Mesothelial cell of epicardium (in vitro differentiated cells): Measurements from ENCODE around the gene FAM24B. TPM values are rescaled to one million over a fixed set of nuclear protein-coding genes. Genes with fewer than 3 reads are reported as not detected.
"Not testable (repeated sequence)": the region's sequence is repeated elsewhere in the genome, so short reads cannot be mapped to it uniquely, and the experiment has no call there.

Experiments used
- DNase-seq, 2 experiments: peaks; one replicate each; pipeline ENCODE4 v3.0.0; 2021; ENCODE audit warnings: low spot score in 2 of 2; ENCODE audit not compliant: unreplicated experiment in 2 of 2
- H3K27ac Mint-ChIP-seq: 2 replicates; pipeline ENCODE4 v1.8.0; 2021; ENCODE audit warnings: mixed read lengths
- H3K27me3 Mint-ChIP-seq: 2 replicates; pipeline ENCODE4 v1.8.0; 2021; ENCODE audit warnings: low read depth, mixed read lengths
- H3K36me3 Mint-ChIP-seq: 2 replicates; pipeline ENCODE4 v1.8.0; 2021; ENCODE audit warnings: mixed read lengths
- H3K4me1 Mint-ChIP-seq: 2 replicates; pipeline ENCODE4 v1.8.0; 2021; ENCODE audit warnings: mixed read lengths
- H3K4me3 Mint-ChIP-seq: 2 replicates; pipeline ENCODE4 v1.8.0; 2021; ENCODE audit warnings: mild to moderate bottlenecking, moderate library complexity, mixed read lengths
- H3K9me3 Mint-ChIP-seq: 2 replicates; pipeline ENCODE4 v1.8.0; 2021; ENCODE audit warnings: mixed read lengths
- total RNA-seq: library from RNA; stranded (reverse); gene quantifications from 3 replicates; pipeline ENCODE4 v1.2.1, GENCODE V29; 2021
- TF ChIP-seq, protein P1 (sequence below): fragments of 200-600 bp; sonication (generic); IDR thresholded peaks from one replicate; pipeline ENCODE4 v1.5.0; 2021; ENCODE audit warnings: antibody characterized with exemption; ENCODE audit not compliant: unreplicated experiment

The FAM24B gene
- total RNA-seq, 1 donor from 2014 or later, result not detected

DNA sequence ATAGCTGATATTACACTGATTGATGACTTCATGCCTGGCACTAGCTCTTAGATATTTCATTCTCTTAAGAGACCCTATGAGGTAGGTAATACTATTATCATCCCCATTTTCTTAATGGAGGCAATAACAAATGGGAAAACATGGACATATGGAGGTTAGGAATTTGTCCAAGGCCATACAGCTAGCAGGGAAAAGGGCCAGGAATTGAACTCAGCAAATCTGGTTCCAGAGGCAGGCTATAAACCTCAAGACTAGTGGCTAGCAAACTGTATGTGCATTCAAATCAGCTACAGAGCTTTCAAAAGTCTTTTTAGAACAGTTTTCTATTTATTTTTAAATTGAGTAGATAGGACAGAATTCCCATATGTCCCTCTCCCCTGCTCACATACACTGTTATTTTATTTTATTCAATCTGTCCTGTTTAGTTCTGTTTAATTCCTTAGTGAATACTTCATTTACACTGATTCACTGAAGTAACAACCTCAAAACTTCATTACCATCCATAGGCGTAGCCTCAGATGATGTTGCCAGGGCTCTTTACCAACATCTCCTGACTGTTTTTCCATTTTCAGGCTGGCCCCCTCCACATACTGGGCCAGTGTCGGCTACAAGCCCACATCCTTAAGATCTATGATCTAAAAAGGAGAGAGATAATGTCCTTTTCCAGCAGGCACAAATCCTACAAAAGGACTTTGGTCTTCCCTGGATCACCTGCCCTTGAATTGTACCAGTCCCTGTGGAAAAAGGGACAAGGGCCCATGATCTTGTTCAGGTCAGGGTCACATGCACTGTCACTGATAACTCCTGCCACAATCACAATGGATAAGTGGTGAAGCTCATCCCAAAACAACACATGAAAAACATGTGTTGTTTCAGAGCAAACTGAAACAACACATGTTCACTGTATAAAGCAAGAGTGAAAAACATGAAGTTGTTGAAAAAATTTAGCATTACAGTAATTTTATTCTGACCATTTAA, 15.9 kb downstream of the FAM24B start:
- Mint-ChIP-seq H3K4me1 (no peaks in the 10 kb centered on the region), H3K27ac (no peak overlapping the region), H3K9me3 (peaks cover 14% of the 10 kb centered on the region), H3K36me3 (no peaks in the 10 kb centered on the region), H3K27me3 (peaks cover 9% of the 10 kb centered on the region), H3K4me3 (no peak overlapping the region)
- DNase-seq, result no peak
- TF ChIP-seq, protein P1, sequence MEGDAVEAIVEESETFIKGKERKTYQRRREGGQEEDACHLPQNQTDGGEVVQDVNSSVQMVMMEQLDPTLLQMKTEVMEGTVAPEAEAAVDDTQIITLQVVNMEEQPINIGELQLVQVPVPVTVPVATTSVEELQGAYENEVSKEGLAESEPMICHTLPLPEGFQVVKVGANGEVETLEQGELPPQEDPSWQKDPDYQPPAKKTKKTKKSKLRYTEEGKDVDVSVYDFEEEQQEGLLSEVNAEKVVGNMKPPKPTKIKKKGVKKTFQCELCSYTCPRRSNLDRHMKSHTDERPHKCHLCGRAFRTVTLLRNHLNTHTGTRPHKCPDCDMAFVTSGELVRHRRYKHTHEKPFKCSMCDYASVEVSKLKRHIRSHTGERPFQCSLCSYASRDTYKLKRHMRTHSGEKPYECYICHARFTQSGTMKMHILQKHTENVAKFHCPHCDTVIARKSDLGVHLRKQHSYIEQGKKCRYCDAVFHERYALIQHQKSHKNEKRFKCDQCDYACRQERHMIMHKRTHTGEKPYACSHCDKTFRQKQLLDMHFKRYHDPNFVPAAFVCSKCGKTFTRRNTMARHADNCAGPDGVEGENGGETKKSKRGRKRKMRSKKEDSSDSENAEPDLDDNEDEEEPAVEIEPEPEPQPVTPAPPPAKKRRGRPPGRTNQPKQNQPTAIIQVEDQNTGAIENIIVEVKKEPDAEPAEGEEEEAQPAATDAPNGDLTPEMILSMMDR, result no peak

DNA sequence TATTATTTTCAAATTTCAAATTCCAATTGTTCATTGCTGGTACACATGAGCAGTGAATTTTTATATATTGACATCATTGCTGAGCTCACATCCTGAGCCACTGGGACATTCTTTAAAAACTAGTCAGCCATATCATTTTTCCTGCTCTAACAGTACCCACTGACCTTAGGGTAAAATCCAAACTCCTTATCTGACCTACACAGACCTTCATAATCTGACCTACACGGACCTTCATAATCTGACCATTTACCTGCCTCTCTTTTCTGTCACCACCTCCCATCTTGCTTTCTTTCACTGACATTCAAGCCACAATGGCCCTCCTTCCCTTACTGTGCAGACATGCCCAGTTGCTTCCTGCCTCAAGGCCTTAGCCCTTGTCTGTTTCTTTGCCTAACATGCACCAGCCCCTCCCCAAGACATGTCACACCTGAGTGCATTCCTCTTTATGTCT, 17.6 kb downstream of the FAM24B start:
- H3K4me3 Mint-ChIP-seq, result no peak overlapping the region
- peaks cover 9% of the 10 kb centered on the region for H3K27me3 Mint-ChIP-seq
- H3K4me1 Mint-ChIP-seq, result no peaks in the 10 kb centered on the region
- no peak for DNase-seq
- no peaks in the 10 kb centered on the region for H3K36me3 Mint-ChIP-seq
- peaks cover 6% of the 10 kb centered on the region for H3K9me3 Mint-ChIP-seq
- H3K27ac Mint-ChIP-seq, result no peak overlapping the region
- TF ChIP-seq, protein P1, result no peak

DNA sequence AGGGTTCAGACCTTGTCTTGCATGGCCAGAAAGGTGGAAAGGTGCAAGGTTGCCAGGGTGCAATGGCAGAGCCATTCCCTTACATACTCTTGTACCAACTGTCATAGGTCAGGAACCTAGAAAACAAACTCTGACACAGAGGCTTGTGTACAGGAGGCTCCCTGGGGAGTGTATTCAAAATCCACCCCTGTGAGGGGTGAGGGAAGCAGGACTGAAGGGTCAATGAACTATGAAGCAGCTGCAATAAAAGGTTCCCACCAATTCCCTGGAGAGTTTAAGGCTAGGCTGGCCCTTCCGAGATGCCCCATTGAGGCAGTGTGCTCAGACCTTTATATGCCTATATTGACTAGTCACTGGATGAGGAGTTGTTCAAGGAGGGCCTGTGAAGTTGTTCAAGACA, 19.9 kb downstream of the FAM24B start:
- Mint-ChIP-seq H3K9me3 (no peaks in the 10 kb centered on the region), H3K36me3 (no peaks in the 10 kb centered on the region), H3K4me3 (no peak overlapping the region), H3K4me1 (no peaks in the 10 kb centered on the region), H3K27me3 (peaks cover 26% of the 10 kb centered on the region), H3K27ac (no peak overlapping the region)
- DNase-seq, result no peak
- TF ChIP-seq, protein P1, result no peak

DNA sequence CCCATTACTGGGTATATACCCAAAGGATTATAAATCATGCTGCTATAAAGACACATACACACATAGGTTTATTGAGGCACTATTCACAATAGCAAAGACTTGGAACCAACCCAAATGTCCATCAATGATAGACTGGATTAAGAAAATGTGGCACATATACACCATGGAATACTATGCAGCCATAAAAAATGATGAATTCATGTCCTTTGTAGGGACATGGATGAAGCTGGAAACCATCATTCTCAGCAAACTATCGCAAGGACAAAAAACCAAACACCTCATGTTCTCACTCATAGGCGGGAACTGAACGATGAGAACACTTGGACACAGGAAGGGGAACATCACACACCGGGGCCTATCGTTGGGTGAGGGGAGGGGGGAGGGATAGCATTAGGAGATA, 21.3 kb downstream of the FAM24B start:
- peaks cover 33% of the 10 kb centered on the region for H3K27me3 Mint-ChIP-seq
- H3K36me3 Mint-ChIP-seq, H3K4me3 Mint-ChIP-seq, H3K27ac Mint-ChIP-seq, H3K4me1 Mint-ChIP-seq, H3K9me3 Mint-ChIP-seq, DNase-seq: not testable (repeated sequence)

DNA sequence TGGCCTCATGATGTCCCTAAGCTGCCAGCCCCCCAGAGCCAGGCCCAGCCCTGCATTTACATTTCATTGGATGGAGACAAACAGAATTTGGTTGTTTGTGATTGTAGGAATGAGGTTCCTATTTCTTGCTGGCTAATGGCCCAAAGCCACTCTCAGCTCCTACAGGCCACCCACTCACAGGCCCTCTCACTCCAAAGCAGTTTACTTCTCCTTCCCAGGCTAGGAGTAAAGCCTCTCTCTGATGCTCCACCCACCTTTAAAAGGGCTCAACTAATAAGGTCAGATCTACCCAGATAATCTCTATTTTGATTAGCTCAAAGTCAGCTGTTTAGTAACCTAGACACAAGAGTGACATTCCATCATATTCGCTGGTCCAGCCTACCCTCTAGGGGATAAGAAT, 22.5 kb downstream of the FAM24B start:
- Mint-ChIP-seq H3K9me3 (no peaks in the 10 kb centered on the region), H3K4me3 (no peak overlapping the region), H3K27me3 (peaks cover 35% of the 10 kb centered on the region), H3K4me1 (no peaks in the 10 kb centered on the region), H3K27ac (no peak overlapping the region), H3K36me3 (no peaks in the 10 kb centered on the region)
- TF ChIP-seq, protein P1, result no peak
- no peak for DNase-seq

DNA sequence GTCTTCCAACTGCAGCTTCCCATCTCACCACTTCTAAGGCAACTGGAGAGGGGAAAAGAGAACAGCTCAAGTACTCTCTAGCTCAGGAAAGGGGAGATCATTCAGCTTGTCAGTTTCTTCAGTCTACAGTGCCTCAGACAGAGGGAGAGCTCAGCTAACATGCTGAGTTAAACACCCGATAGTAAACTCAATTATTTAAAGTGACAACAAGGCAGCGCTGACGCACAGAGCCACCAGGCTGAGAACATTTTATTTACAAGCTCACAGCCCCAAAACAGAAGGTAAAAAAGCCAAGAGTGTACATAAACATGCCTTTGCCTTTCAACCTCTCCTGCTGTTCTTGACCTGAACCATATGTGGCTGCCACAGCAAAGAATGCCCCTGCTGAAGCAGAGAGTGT, 23.6 kb downstream of the FAM24B start:
- Mint-ChIP-seq H3K4me1 (no peaks in the 10 kb centered on the region), H3K27ac (no peak overlapping the region), H3K4me3 (no peak overlapping the region), H3K36me3 (no peaks in the 10 kb centered on the region), H3K9me3 (no peaks in the 10 kb centered on the region), H3K27me3 (peaks cover 34% of the 10 kb centered on the region)
- no peak for DNase-seq
- TF ChIP-seq, protein P1, result no peak
